Stromal cell of bone marrow (primary cell): ENCODE results near the gene BEAN1.

ENCODE experiments used
- DNase-seq: peaks from one replicate; pipeline ENCODE4 v3.0.0-alpha.2; 2012; ENCODE audit warnings: low read depth

Gene BEAN1

GRCh38 chr16:66395806-66396555, 31.1 kb upstream of the BEAN1 start:
- DNase-seq, result no peak

- DNase-seq, result no peak
Observed at GRCh38 chr16:66397736-66398433, 29.2 kb upstream of the BEAN1 start.

- no peak for DNase-seq
Observed at GRCh38 chr16:66399031-66399430, 28.1 kb upstream of the BEAN1 start.

GRCh38 chr16:66399930-66400329, 27.2 kb upstream of the BEAN1 start:
- DNase-seq, result no peak

GRCh38 chr16:66400503-66401380, 26.4 kb upstream of the BEAN1 start:
- DNase-seq, result no peak

- no peak for DNase-seq
Observed at GRCh38 chr16:66401610-66402009, 25.5 kb upstream of the BEAN1 start.

GRCh38 chr16:66402166-66402565, 24.9 kb upstream of the BEAN1 start:
- no peak for DNase-seq

GRCh38 chr16:66402591-66403230, 24.4 kb upstream of the BEAN1 start:
- no peak for DNase-seq

GRCh38 chr16:66403531-66404145, 23.5 kb upstream of the BEAN1 start:
- no peak for DNase-seq

GRCh38 chr16:66405057-66405783, 21.9 kb upstream of the BEAN1 start:
- DNase-seq, result no peak

- no peak for DNase-seq
Observed at GRCh38 chr16:66406534-66407221, 20.4 kb upstream of the BEAN1 start.

GRCh38 chr16:66408163-66409048, 18.7 kb upstream of the BEAN1 start:
- DNase-seq, result no peak

GRCh38 chr16:66409156-66409555, 17.9 kb upstream of the BEAN1 start:
- no peak for DNase-seq

- no peak for DNase-seq
Observed at GRCh38 chr16:66412182-66412581, 14.9 kb upstream of the BEAN1 start.

GRCh38 chr16:66414891-66415290, 12.2 kb upstream of the BEAN1 start:
- no peak for DNase-seq

- DNase-seq, result no peak
Observed at GRCh38 chr16:66416136-66416535, 11.0 kb upstream of the BEAN1 start.

- peak; percentile 71 for DNase-seq
Observed at GRCh38 chr16:66416939-66417700, 10.0 kb upstream of the BEAN1 start.

GRCh38 chr16:66418165-66418962, 8.7 kb upstream of the BEAN1 start:
- no peak for DNase-seq
